Amygdala (tissue), 56 donors: Measurements from ENCODE around the gene HACD3.

Experiments
- DNase-seq, 56 donors: peaks; one replicate each; lab custom pipeline; 2025; lab: John Stamatoyannopoulos, UW

HACD3 gene

DNA sequence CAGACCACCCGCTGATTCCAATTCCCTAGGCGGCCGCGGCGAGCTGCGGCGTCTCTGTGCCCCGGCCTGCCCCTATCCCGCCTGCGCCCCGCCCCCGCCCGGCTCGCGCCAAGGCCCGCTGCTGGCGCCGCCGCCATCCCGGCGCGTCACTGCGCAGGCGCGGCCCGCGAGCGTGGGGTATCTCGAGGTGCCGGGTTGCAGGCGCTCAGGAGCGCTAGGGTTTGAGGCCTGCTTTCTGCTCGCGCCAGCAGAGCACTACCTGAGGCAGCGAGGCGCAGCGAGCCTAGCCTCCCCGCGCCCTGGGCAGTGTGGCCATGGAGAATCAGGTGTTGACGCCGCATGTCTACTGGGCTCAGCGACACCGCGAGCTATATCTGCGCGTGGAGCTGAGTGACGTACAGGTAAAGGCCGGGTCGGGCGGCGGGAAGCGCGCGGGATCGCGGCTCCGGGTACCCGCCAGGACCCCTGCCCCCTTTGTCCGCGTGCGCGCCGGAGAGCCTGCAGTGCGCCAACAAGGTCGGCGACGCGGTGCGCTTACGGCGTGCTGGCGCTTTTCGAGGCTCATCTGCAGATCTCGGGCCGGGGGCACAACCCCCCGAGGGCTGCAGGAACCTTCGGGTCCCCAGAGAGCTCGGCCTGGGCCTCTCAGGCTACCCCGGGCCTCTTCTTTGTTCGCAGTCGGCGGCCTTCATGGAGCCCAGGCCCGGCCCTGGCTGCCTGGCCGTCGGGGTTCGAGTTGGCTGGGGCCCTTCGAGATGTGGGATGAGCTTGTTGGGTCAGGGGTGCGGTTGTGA is at the start of gene HACD3:
Gene HACD3, plus strand, starts transcription at position 146 of the 794 bp plus-strand sequence. Its CDS starts 169 bp downstream, at position 315.
- DNase-seq = peak in 55 of 56 donors; percentile 7 to 89 (median 70)

DNA sequence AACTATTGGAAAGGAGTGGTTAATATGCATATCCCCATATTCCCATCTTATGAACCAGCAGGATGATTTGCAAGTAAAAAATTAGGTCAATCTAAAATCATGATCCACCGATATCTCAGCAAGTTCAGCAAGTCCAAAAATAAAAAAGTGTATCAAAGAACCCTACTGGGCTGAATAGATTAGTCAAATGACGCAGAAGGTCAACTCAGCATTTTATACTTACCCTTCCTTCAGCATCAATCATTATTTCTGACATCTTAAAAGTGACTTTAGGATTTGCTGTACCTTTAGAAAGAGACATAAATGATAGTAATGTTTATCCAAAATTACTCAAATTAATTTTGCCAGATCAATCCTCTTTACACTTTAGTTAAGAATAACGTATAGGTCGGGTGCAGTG is 45.4 kb upstream of the HACD3 start:
- no peak for DNase-seq

GRCh38 chr15:65494076-65494475 is 36.2 kb upstream of the HACD3 start:
- DNase-seq = no peak

- DNase-seq = no peak
Observed at GRCh38 chr15:65509321-65509720, 20.9 kb upstream of the HACD3 start.

GRCh38 chr15:65512189-65512588 is 18.1 kb upstream of the HACD3 start:
- DNase-seq = peak in 1 of 56 donors; percentile 46

- DNase-seq = peak in 35 of 56 donors; percentile 4 to 65 (median 26)
Observed at GRCh38 chr15:65512807-65513416, 17.4 kb upstream of the HACD3 start.

- DNase-seq = peak; percentile 52 to 94 (median 87)
Observed at GRCh38 chr15:65516997-65517865, 13.0 kb upstream of the HACD3 start, which contains the start of gene DPP8. DPP8 (minus strand) TSS chr15:65517689; CDS start chr15:65512553, 5,136 bp downstream.

DNA sequence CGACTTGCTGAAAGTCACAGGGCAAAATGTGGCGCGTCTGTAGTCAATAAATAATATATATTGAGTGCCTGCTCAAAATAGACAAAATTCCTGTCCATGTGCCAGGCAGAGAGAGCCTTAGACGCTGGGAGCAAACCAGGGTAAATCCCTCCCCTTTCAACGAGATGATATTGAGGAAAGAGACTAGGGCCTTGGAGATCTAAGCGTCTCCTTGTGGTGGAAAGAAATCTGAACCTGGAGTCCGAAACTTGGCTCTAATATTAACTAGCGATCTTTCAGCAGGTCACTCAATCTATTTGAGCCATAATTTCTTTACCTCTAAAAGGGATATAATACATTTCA is 12.4 kb upstream of the HACD3 start:
- no peak for DNase-seq

DNA sequence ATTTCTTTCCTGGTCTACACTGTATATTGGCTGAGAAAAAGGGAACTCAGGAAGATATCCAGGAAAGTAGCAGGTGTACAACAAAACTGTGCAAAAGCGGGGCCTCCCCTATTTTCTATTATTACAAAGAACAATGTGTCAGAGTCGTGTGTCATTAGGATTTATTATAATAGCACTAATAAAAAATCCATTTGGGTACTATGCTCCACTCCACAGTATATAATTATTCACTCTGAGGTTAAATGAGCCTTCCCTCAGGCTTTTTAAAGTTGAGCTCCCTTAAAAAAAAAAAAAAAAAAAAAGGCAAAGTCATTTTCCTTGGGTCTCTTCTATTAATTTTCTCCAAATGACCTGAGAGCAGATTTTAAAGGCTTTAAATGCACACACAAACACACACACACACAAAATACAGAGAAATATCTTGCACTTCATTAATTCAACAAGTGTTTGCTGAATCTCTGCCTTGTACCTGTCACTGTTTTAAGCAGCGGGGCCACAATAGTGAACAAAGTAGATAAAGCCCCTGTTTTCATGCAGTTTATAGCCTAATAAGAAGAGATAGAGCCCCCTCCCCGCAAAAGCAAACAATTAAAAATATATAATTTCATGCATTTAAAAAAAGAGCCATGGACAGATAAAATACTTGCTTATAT is 11.5 kb upstream of the HACD3 start:
- DNase-seq = no peak

DNA sequence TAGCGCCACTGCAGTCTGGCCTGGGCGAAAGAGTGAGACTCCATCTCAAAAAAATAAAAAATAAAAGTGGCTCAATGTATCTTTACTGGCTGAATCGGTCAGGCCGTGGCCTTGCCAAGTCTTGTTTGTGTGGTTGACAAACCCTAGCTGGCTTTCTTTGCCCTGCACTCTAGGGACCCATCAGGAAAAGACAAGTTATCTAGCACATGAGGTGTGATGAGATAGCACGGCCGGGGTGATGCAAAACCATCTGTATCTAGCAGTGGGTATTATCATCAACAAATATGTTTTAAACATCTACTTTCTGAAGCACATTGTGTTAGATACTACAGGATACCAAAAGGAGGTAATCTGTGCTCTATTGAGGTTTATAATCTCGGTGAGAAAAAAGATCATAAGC is 8.9 kb upstream of the HACD3 start:
- DNase-seq = no peak

DNA sequence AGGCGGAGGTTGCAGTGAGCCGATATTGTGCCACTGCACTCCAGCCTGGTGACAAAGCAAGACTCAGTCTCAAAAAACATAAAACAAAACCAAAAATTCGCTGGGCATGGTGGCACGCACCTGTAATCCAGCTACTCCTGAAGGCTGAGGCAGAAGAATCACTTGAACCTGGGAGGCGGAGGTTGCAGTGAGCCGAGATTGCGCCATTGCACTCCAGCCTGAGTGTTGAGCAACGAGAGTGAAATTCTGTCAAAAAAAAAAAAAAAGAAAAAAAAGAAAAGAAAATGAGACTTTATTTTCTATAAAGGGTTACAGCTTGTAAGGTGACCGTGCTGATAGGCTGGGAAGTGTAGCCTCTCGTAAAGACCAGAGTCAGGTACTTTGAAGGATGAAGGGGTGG is 6.0 kb upstream of the HACD3 start:
- no peak for DNase-seq

DNA sequence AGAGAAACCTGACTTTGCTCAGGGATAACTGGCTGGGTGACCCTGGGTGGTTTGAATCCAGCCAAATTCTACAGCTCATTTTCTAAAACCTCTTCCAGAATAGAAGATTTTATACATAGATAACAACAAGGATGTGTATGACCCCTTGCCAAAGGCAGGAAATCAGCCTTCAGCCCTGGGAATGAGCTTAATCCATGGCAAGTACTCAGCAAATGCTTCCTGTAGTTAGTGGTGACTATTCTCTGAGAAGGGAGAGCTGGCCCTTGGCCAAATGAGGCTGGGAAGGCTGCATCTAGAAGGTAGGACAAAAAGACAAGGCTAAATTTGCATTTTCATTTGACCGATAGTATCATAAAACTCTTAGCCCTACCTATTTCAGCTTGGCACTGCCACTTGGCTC is 4.6 kb upstream of the HACD3 start:
- DNase-seq = peak in 9 of 56 donors; percentile 2 to 36 (median 12)

GRCh38 chr15:65528461-65529060 is 1.7 kb upstream of the HACD3 start:
- DNase-seq = no peak

- no peak for DNase-seq
Observed at GRCh38 chr15:65529762-65530317, 423 bp upstream of the HACD3 start.

DNA sequence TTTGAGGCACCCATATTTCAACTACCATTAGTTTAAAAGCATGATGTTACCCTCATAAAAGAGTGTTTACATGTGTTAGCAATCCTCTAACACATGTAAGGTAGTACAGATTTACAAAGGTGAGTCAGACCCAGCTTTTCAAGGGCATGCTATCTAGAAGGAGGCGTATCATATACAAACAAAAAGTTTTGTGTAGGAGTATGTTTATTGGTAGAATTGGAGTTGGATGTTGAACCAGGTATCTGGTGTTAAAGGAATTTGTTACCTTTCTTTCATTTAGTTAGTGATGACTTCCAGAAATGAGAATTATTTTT is 2.4 kb downstream of the HACD3 start:
- no peak for DNase-seq

DNA sequence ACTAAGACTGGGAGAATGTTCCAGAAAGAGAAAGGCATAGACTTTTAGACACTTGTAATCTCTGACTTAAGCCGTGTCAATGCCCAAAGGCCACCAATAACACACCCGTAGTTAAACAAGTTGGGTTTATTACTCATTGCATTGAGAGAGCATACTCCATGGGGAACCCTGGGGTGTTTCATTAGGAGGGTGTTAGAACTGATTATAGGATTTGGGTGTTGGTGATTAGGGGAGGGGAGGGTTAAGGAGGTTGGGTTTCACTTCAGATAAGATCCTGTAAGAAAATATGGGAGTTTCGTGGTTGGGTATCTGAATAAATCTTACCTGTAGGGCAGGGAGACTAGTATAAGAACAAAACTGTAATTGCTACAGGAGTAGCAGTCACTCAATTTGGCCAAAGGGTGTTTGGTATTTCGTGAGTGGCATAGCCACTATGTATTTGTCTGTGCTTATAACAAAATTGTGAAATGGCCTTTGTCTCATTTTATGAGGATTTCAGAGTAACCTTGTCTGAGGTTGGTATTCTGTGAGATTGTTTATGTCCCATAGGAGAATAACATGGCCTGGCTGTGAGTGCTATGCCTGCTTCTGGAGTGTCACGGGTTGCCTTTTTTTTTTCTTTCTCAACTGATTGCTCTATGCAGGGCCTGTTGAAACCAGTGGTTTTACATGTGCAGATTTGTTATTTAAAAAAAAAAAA is 2.9 kb downstream of the HACD3 start:
- no peak for DNase-seq

GRCh38 chr15:65535192-65535591 is 4.9 kb downstream of the HACD3 start:
- no peak for DNase-seq

GRCh38 chr15:65540314-65540713 is 10.1 kb downstream of the HACD3 start:
- DNase-seq = no peak

GRCh38 chr15:65541231-65541820 is 11.1 kb downstream of the HACD3 start:
- no peak for DNase-seq
